WERI-Rb-1 (cell line): ENCODE results near the gene AQP2.

Experiments
- DNase-seq: peaks from one replicate; pipeline ENCODE4 v3.0.0-alpha.2; 2020
- H3K27ac ChIP-seq: fragments of 250-450 bp; sonication (Bioruptor Pico); 2 replicates; pipeline ENCODE4 v1.5.1; 2020; ENCODE audit warnings: mild to moderate bottlenecking, moderate library complexity
- H3K27me3 ChIP-seq: fragments of 250-450 bp; sonication (Bioruptor Pico); 2 replicates; pipeline ENCODE4 v1.5.1; 2021; ENCODE audit warnings: mild to moderate bottlenecking, low read depth, moderate library complexity; ENCODE audit not compliant: insufficient read depth, severe bottlenecking
- H3K36me3 ChIP-seq: fragments of 250-450 bp; sonication (Bioruptor Pico); 2 replicates; pipeline ENCODE4 v1.5.1; 2020; ENCODE audit warnings: mild to moderate bottlenecking, moderate library complexity
- H3K4me3 ChIP-seq: 2 replicates; pipeline ENCODE4 v1.5.1; 2011; ENCODE audit warnings: low read depth, mild to moderate bottlenecking, control low read depth, low read length
- H3K9me3 ChIP-seq: fragments of 250-450 bp; sonication (Bioruptor Pico); 2 replicates; pipeline ENCODE4 v1.5.1; 2021; ENCODE audit warnings: mild to moderate bottlenecking, moderate library complexity; ENCODE audit not compliant: severe bottlenecking
- CTCF ChIP-seq: IDR thresholded peaks from 2 replicates; pipeline ENCODE4 v1.5.1; 2011; ENCODE audit warnings: low read depth, mild to moderate bottlenecking, control low read depth, inconsistent platforms, low read length

Gene AQP2

GRCh38 chr12:49948866-49949845, 1.4 kb upstream of the AQP2 start:
- Histone ChIP-seq H3K27me3 (no peaks in the 10 kb centered on the region), H3K9me3 (no peaks in the 10 kb centered on the region)
- TF ChIP-seq CTCF: no peak

DNA sequence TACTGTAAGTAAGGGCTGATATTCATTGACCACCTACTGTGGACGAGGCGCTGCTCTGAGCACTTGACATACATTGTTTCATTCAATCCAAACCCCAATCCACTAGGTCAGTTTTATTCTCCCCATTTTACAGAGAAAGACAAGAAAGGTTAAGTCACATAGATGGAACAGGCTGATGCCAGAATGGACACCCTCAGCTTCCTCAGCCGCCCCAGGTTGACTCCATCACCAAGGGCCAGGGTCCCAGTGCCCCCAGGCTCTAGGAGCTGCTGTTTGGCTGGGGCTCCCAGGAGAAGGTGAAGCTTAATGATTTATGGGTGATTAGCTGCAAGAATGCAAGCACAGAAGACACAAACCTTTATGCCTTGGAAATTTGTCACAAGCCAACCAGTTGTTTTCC, 671 bp upstream of the AQP2 start:
- no peak overlapping the region for H3K4me3 ChIP-seq
- no peak for DNase-seq
- H3K9me3 ChIP-seq: no peaks in the 10 kb centered on the region
- no peak for TF ChIP-seq CTCF
- no peak overlapping the region for H3K27ac ChIP-seq
- no peaks in the 10 kb centered on the region for H3K27me3 ChIP-seq
- no peaks in the 10 kb centered on the region for H3K36me3 ChIP-seq

More at GRCh38 chr12:49948866-49949845, 1.4 kb upstream of the AQP2 start:
- Histone ChIP-seq H3K4me3 (no peak overlapping the region), H3K36me3 (no peaks in the 10 kb centered on the region), H3K27ac (no peak overlapping the region)
- DNase-seq: no peak

DNA sequence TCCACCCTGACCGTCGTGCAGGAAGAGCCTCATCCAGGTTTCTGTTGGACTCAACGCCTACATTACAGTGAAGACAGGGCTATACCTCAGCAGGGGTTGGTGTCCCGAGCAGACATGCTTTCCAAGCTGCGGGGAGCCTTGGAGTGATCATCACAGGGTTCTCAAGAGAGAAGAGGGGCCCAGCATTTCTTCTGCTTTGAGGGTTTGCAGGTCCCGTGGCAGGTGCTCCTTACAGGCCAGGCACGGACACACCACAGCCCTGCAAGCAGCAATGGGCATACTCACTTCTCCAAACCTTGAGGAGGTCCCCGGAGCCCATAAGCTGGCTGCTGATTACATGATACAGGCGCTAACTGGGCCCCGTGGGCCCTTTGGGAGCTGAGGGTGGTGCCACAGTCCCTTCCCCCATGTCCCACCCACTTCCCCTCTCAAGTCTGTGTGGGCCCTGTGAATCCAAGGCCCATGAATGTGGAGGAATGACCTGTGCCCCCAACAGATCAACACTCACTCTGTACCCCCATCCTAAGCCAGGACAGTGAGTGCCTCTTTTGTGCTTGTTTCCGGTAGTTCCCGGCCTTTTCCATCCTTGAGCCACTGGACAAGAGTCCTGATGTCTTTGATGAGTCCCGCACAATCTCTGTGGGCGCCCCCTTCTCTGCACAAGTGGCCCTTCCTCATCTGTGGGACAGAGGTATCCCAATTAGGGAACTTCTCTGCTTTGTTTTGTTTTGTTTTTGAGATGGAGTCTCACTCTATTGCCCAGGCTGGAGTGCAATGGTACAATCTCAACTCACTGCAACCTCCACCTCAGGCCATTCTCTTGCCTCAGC, 1.1 kb downstream of the AQP2 start:
- no peak overlapping the region for H3K27ac ChIP-seq
- no peaks in the 10 kb centered on the region for H3K36me3 ChIP-seq
- DNase-seq: no peak
- no peaks in the 10 kb centered on the region for H3K27me3 ChIP-seq
- no peak overlapping the region for H3K4me3 ChIP-seq
- TF ChIP-seq CTCF: no peak
- no peaks in the 10 kb centered on the region for H3K9me3 ChIP-seq

GRCh38 chr12:49952391-49953055, 2.0 kb downstream of the AQP2 start:
- H3K27me3 ChIP-seq: no peaks in the 10 kb centered on the region
- DNase-seq: no peak
- H3K4me3 ChIP-seq: no peak overlapping the region
- no peak overlapping the region for H3K27ac ChIP-seq
- no peak for TF ChIP-seq CTCF
- H3K9me3 ChIP-seq: no peaks in the 10 kb centered on the region
- H3K36me3 ChIP-seq: no peaks in the 10 kb centered on the region

DNA sequence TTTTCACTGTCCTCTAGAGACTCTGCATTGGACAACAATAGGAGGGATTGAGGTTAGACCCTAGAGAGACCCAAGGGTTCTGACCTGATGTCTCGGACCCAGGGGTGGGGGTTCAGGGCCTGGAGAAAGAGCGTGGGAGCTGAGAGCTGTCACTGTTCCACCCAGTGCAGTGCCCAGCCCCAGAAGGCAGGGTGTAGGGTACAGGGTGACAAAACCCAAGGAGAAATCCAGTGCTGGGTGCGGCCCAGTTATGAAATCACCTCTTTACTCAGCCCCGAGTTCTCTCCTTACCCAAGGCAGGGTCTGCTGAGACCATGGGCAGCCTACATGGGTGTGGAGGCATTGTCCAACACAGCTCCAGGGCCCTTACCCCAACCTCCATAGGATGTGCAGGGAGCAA, 2.6 kb downstream of the AQP2 start:
- Histone ChIP-seq H3K4me3 (no peak overlapping the region), H3K27ac (no peak overlapping the region), H3K36me3 (no peaks in the 10 kb centered on the region), H3K9me3 (no peaks in the 10 kb centered on the region), H3K27me3 (no peaks in the 10 kb centered on the region)
- TF ChIP-seq CTCF: no peak
- no peak for DNase-seq
